Breast epithelium (tissue), 3 donors: ENCODE data around the gene USP12.

Experiments used
- POLR2A ChIP-seq: fragments of 450-650 bp; IDR thresholded peaks from one replicate; pipeline ENCODE4 v1.6.1; 2016; ENCODE audit warnings: antibody characterized with exemption, mild to moderate bottlenecking, moderate library complexity
- POLR2AphosphoS5 ChIP-seq, 3 donors: sonication (generic); formaldehyde crosslinking; IDR thresholded peaks; one replicate each; pipeline ENCODE4 v1.6.1; 2017; ENCODE audit warnings: antibody characterized with exemption in 3 of 3
- TF ChIP-seq, protein P1 (sequence below), 3 donors: fragments of 450-650 bp; IDR thresholded peaks; one replicate each; pipeline ENCODE4 v1.5.1; 2016 to 2017; ENCODE audit warnings: antibody characterized with exemption in 3 of 3, mild to moderate bottlenecking in 3 of 3, moderate library complexity in 3 of 3

DNA sequence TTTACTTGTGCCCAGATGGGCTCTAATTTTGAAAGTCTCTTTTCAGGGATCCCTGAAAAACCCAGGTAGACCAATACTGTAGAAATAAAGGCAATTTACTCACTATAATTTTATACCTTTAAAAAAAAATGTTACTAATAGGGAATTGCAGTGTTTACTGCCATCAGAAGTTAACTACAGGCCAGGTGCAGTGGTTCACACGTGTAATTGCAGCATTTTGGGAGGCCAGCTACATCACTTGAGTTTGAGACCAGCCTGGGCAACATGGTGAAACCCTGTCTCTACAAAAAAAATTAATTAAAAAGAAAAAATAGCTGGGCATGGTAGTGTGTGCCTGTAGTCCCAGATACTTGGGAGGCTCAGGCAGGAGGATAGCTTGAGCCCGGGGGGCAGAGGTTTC lies 10.2 kb downstream of the USP12 start:
- TF ChIP-seq, protein P1, sequence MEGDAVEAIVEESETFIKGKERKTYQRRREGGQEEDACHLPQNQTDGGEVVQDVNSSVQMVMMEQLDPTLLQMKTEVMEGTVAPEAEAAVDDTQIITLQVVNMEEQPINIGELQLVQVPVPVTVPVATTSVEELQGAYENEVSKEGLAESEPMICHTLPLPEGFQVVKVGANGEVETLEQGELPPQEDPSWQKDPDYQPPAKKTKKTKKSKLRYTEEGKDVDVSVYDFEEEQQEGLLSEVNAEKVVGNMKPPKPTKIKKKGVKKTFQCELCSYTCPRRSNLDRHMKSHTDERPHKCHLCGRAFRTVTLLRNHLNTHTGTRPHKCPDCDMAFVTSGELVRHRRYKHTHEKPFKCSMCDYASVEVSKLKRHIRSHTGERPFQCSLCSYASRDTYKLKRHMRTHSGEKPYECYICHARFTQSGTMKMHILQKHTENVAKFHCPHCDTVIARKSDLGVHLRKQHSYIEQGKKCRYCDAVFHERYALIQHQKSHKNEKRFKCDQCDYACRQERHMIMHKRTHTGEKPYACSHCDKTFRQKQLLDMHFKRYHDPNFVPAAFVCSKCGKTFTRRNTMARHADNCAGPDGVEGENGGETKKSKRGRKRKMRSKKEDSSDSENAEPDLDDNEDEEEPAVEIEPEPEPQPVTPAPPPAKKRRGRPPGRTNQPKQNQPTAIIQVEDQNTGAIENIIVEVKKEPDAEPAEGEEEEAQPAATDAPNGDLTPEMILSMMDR (IDR thresholded peaks at IDR 0.05) = no peak
- TF ChIP-seq POLR2A (no peak), POLR2AphosphoS5 (IDR thresholded peaks at IDR 0.05) (no peak)
